ENCODE measurements around the gene LGALS13. TPM values are rescaled to one million over a fixed set of nuclear protein-coding genes. Genes with fewer than 3 reads are reported as not detected.

The LGALS13 gene, protein sequence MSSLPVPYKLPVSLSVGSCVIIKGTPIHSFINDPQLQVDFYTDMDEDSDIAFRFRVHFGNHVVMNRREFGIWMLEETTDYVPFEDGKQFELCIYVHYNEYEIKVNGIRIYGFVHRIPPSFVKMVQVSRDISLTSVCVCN
- not detected in 2 replicates for total RNA-seq

GRCh38 chr19:39602224-39602623 is at the start of gene LGALS13:
TSS of gene LGALS13 (plus strand) at chr19:39602524. CDS start at chr19:39602569, 45 bp downstream.

GRCh38 chr19:39655613-39656012 is 53.3 kb downstream of the LGALS13 start, which contains the start of gene LGALS16:
TSS of gene LGALS16 (plus strand) at chr19:39655913. CDS start at chr19:39655962, 49 bp downstream.

Other genes with a start within 250 kb of the LGALS13 start
- gene PAF1, start 211.4 kb upstream of the LGALS13 start, total RNA-seq: 43.2 and 46.6 TPM in 2 replicates
- 24.3 and 32.3 TPM in 2 replicates for gene MED29, start 211.1 kb upstream of the LGALS13 start, total RNA-seq
- 14.5 and 22.2 TPM in 2 replicates for gene ZFP36, start 195.7 kb upstream of the LGALS13 start, total RNA-seq
- gene PLEKHG2, start 189.9 kb upstream of the LGALS13 start, total RNA-seq: 12.1 and 20.5 TPM in 2 replicates
- 1,567 and 1,902 TPM in 2 replicates for gene RPS16, start 166.6 kb upstream of the LGALS13 start, total RNA-seq
- 59.7 and 97.1 TPM in 2 replicates for gene SUPT5H, start 156.9 kb upstream of the LGALS13 start, total RNA-seq
- 116 and 134 TPM in 2 replicates for gene TIMM50, start 121.7 kb upstream of the LGALS13 start, total RNA-seq
- gene DLL3, start 103.6 kb upstream of the LGALS13 start, total RNA-seq: 0.35 and 1.7 TPM in 2 replicates
- not detected in 2 replicates for gene SELENOV, start 87.4 kb upstream of the LGALS13 start, total RNA-seq
- 4.3 and 7.2 TPM in 2 replicates for gene EID2B, start 69.7 kb upstream of the LGALS13 start, total RNA-seq
- 7.8 and 13.8 TPM in 2 replicates for gene EID2, start 62.4 kb upstream of the LGALS13 start, total RNA-seq
- not detected in 2 replicates for gene LGALS16, start 53.4 kb downstream of the LGALS13 start, total RNA-seq
- not detected in 2 replicates for gene LGALS14, start 102.0 kb downstream of the LGALS13 start, total RNA-seq
- not detected in 2 replicates for gene CLC, start 135.5 kb downstream of the LGALS13 start, total RNA-seq
- not detected in 2 replicates for gene LEUTX, start 176.3 kb downstream of the LGALS13 start, total RNA-seq
- gene DYRK1B, start 231.6 kb downstream of the LGALS13 start, total RNA-seq: 14.5 and 15.3 TPM in 2 replicates
- 131 and 144 TPM in 2 replicates for gene FBL, start 243.9 kb downstream of the LGALS13 start, total RNA-seq